Measurements from ENCODE around the gene SSR3. TPM values are rescaled to one million over a fixed set of nuclear protein-coding genes. Genes with fewer than 3 reads are reported as not detected.

SSR3 gene
- total and polyA plus RNA-seq, 2 of the 8 experiments (the other 6 are each of a cell fraction or from before 2014, with no cell fraction given) = 92.7 to 208 TPM

DNA sequence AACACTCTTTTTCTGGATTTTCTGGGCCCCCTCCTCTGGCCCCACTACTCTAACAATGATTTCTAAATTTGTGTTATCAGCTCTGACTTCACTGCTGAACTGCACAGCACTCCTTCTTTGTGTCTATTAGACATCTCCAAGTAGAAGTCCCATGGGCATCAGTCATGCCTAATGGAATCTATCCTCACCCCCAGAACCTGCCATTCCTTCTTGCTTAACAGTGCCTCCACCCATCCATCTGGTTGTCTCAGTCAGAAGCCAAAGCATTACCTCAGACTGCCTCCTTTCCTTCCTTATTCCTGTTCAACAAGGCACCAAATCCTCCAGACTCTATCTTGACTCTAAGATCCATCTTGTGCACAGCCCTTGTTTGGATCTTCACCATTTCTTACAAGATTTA, 36.2 kb downstream of the SSR3 start:
- H4K91ac ChIP-seq (replicated peaks; ENCODE audit: insufficient read length, low read length) = no peak overlapping the region
- POLR2A ChIA-PET (ENCODE audit: partially characterized antibody) = interaction anchor here (0.9 kb wide), 1 partner anchor 148 kb away, joined by 3 read pairs; no protein-coding TSS in a partner anchor
- H3K79me2 ChIP-seq (ENCODE audit: control insufficient read depth in 1 of 2, insufficient read depth in 2 of 2, low read length in 2 of 2) = no peaks in the 10 kb centered on the region
- H3K18ac ChIP-seq (ENCODE audit: extremely low read depth, low read length) = no peak overlapping the region
- H3K9ac ChIP-seq (replicated peaks in 1 of 4; ENCODE audit: extremely low read depth in 1 of 4, low read depth in 3 of 4, low read length in 3 of 4) = no peak overlapping the region
- no peak overlapping the region for H3K27ac ChIP-seq (ENCODE audit: low read depth, low read length)
- H3K4ac ChIP-seq (replicated peaks; ENCODE audit: insufficient read length, low read depth, low read length) = no peak overlapping the region
- H3K4me2 ChIP-seq (ENCODE audit: insufficient read depth in 1 of 2, low read depth in 2 of 2, low read length in 2 of 2) = no peak overlapping the region
- DNase-seq (ENCODE audit: low read depth in 1 of 2, low spot score in 2 of 2) (no peak), FAIRE-seq (no peak)
- H3K56ac ChIP-seq (replicated peaks; ENCODE audit: insufficient read length, low read depth, low read length) = no peak overlapping the region
- no peaks in the 10 kb centered on the region for H3K9me3 ChIP-seq (ENCODE audit: insufficient read depth in 2 of 2, low read depth in 1 of 2, low read length in 1 of 2)
- H3K4me1 ChIP-seq (replicated peaks in 1 of 4; ENCODE audit: control insufficient read depth in 3 of 4, insufficient read depth in 4 of 4, low read length in 3 of 4) = peaks cover 0 to 3% (median 0%) of the 10 kb centered on the region in 4 experiments; a peak in 1 of 7 replicates
- no peak overlapping the region for H2AK5ac ChIP-seq (ENCODE audit: low read depth, low read length)
- no peak overlapping the region for H3K14ac ChIP-seq (ENCODE audit: insufficient read length)
- H4K5ac ChIP-seq (ENCODE audit: insufficient read length, low read depth, low read length) = no peak overlapping the region
- no peak overlapping the region for H2AFZ ChIP-seq (ENCODE audit: low read length)
- no peak overlapping the region for H2BK15ac ChIP-seq (ENCODE audit: low read length)
- H3K27me3 ChIP-seq (replicated peaks in 1 of 4; ENCODE audit: control insufficient read depth in 3 of 4, extremely low read depth in 1 of 4, insufficient read depth in 3 of 4, low read length in 3 of 4) = no peaks in the 10 kb centered on the region
- no peak overlapping the region for H2BK12ac ChIP-seq (ENCODE audit: low read depth, low read length)
- H3K23ac ChIP-seq (ENCODE audit: insufficient read length) = no peak overlapping the region
- CTCF ChIA-PET (ENCODE audit: partially characterized antibody) = interaction anchor here (1.3 to 3.9 kb wide), 6 partner anchors 9 to 612 kb away, joined by 3 to 24 read pairs (median 5); no protein-coding TSS in a partner anchor
- no peak overlapping the region for H3K4me3 ChIP-seq (ENCODE audit: extremely low read depth in 1 of 4, insufficient read depth in 2 of 4, low read depth in 3 of 4, low read length in 4 of 4)
- no peaks in the 10 kb centered on the region for H3K36me3 ChIP-seq (ENCODE audit: control insufficient read depth in 2 of 4, insufficient read depth in 4 of 4, low read length in 3 of 4)
- H4K8ac ChIP-seq (ENCODE audit: extremely low read depth, insufficient read depth, low read length) = no peak overlapping the region
- H3K79me1 ChIP-seq (ENCODE audit: low read depth, low read length) = no peaks in the 10 kb centered on the region
- no peak overlapping the region for H2BK5ac ChIP-seq (ENCODE audit: low read depth, low read length)
- H2BK20ac ChIP-seq (ENCODE audit: low read length) = no peak overlapping the region
- H2BK120ac ChIP-seq (replicated peaks; ENCODE audit: low read depth, low read length) = no peak overlapping the region
- H4K20me1 ChIP-seq (replicated peaks in 1 of 2; ENCODE audit: control insufficient read depth in 1 of 2, insufficient read depth in 2 of 2, low read length in 2 of 2) = no peaks in the 10 kb centered on the region
- no peaks in the 10 kb centered on the region for H3K23me2 ChIP-seq (ENCODE audit: low read depth, low read length)
- no peak for TF ChIP-seq POU5F1 (IDR thresholded peaks at IDR 0.05; ENCODE audit: low read depth, low read length)
- TF ChIP-seq SIX5 (IDR thresholded peaks at IDR 0.05; ENCODE audit: low read depth, low read length) = no peak
- TF ChIP-seq JUN (IDR thresholded peaks at IDR 0.05; ENCODE audit: low read depth, low read length) = no peak
- no peak for TF ChIP-seq EGR1 (IDR thresholded peaks at IDR 0.05; ENCODE audit: borderline replicate concordance, low read depth, low read length)
- TF ChIP-seq SRF (IDR thresholded peaks at IDR 0.05; ENCODE audit: low read depth, low read length) = no peak
- TF ChIP-seq SAP30 (IDR thresholded peaks at IDR 0.05; ENCODE audit: insufficient read depth, insufficient replicate concordance, low read length) = no peak
- TF ChIP-seq SUZ12 (IDR thresholded peaks at IDR 0.05; ENCODE audit: low read length) = no peak
- no peak for TF ChIP-seq USF2 (IDR thresholded peaks at IDR 0.05; ENCODE audit: low read length)
- no peak for TF ChIP-seq JUND (IDR thresholded peaks at IDR 0.05; ENCODE audit: low read length)
- no peak for TF ChIP-seq RAD21 (IDR thresholded peaks at IDR 0.05 in 1 of 2, conservative IDR thresholded peaks at IDR 0.05 in 1 of 2; ENCODE audit: low read depth in 2 of 2, low read length in 2 of 2)
- no peak for TF ChIP-seq TBP (IDR thresholded peaks at IDR 0.05; ENCODE audit: low read depth, low read length)
- no peak for TF ChIP-seq BCL11A (IDR thresholded peaks at IDR 0.05; ENCODE audit: low read depth in 2 of 2, low read length in 2 of 2)
- TF ChIP-seq KDM5A (IDR thresholded peaks at IDR 0.05; ENCODE audit: low read length) = no peak
- no peak for TF ChIP-seq BACH1 (IDR thresholded peaks at IDR 0.05; ENCODE audit: low read length)
- TF ChIP-seq CEBPB (IDR thresholded peaks at IDR 0.05; ENCODE audit: low read depth, low read length) = no peak
